ENCODE data around the gene DZANK1.
A peak's percentile ranks its signal among the peaks of the same experiment; 100 is the strongest.

The DZANK1 gene

GRCh38 chr20:18440403-18440802 lies 26.4 kb downstream of the DZANK1 start:
- no peak overlapping the region for H3K27ac ChIP-seq
- TF ChIP-seq, protein P1, sequence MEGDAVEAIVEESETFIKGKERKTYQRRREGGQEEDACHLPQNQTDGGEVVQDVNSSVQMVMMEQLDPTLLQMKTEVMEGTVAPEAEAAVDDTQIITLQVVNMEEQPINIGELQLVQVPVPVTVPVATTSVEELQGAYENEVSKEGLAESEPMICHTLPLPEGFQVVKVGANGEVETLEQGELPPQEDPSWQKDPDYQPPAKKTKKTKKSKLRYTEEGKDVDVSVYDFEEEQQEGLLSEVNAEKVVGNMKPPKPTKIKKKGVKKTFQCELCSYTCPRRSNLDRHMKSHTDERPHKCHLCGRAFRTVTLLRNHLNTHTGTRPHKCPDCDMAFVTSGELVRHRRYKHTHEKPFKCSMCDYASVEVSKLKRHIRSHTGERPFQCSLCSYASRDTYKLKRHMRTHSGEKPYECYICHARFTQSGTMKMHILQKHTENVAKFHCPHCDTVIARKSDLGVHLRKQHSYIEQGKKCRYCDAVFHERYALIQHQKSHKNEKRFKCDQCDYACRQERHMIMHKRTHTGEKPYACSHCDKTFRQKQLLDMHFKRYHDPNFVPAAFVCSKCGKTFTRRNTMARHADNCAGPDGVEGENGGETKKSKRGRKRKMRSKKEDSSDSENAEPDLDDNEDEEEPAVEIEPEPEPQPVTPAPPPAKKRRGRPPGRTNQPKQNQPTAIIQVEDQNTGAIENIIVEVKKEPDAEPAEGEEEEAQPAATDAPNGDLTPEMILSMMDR (IDR thresholded peaks at IDR 0.05): no peak
- no peak for TF ChIP-seq ZFX (IDR thresholded peaks at IDR 0.05; ENCODE audit: borderline replicate concordance)

DNA sequence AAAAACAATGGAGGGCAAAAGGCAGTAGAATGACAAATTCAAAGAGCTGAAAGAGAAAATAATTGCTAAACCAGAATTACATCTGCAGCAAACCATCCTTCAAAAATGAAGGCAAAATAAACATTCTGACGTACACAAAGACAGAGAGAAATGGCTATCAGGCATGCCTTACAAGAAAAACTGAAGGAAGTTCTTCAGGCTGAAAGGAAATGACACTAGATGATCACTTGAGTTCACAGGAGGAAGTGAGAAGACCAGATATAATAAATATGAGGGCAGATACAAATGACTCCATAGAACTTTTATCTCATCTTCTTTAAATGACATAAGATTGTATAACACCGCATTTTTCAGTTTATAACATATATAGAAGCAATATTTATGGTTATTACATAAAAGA lies 30.0 kb downstream of the DZANK1 start:
- no peak for TF ChIP-seq ZFX (IDR thresholded peaks at IDR 0.05; ENCODE audit: borderline replicate concordance)
- TF ChIP-seq, protein P1 (IDR thresholded peaks at IDR 0.05): no peak
- H3K27ac ChIP-seq: no peak overlapping the region

DNA sequence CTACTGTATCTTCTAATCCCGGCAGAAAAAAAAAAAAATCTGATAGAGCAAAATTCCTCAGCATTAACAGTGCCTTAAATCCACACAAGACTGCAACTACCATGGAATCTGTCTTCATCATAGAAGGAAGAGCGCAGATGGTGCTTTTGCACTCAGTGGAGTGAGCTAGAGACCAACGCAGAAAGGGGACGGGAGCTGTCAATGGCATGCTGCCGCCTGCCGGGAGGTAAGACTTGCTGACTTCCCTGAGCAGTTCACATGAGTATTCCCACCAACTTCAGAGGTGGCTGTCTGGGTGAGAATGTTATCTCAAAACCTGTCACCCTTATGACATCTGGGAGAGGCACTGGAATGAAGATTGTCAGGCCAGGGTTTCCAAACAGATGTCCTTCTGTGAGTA lies 35.6 kb downstream of the DZANK1 start:
- no peak for TF ChIP-seq ZFX (IDR thresholded peaks at IDR 0.05; ENCODE audit: borderline replicate concordance)
- TF ChIP-seq, protein P1 (IDR thresholded peaks at IDR 0.05): no peak
- no peak overlapping the region for H3K27ac ChIP-seq

DNA sequence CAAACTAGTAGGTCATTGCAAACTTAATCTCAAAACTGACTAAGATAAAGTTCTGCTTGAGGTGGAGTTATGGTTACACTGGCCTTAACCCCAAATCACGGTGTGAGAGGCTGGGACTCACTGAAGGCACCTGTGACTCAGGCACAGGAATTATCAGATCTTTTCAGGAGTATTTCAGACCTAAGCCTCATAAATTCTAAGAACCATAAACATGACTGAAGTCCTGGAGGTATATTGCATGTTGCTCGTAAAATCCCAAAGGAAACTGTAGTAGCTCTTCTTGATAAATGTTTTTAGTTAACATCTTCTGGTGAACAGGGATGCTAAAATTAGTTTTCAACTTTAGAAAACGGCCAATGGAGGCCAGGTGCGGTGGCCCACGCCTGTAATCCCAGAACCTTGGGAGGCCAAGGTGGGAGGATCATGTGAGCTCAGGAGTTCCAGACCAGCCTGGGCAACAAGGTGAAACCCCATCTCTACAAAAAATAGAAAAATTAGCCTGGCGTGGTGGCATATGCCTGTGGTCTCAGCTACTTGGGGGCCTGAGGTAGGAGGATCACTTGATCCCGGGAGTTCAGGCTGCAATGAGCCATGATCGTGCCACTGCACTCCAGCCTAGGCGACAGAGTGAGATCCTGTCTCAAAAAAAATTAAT lies 36.5 kb downstream of the DZANK1 start:
- no peak for TF ChIP-seq ZFX (IDR thresholded peaks at IDR 0.05; ENCODE audit: borderline replicate concordance)
- TF ChIP-seq, protein P1 (IDR thresholded peaks at IDR 0.05): no peak
- H3K27ac ChIP-seq: no peak overlapping the region

DNA sequence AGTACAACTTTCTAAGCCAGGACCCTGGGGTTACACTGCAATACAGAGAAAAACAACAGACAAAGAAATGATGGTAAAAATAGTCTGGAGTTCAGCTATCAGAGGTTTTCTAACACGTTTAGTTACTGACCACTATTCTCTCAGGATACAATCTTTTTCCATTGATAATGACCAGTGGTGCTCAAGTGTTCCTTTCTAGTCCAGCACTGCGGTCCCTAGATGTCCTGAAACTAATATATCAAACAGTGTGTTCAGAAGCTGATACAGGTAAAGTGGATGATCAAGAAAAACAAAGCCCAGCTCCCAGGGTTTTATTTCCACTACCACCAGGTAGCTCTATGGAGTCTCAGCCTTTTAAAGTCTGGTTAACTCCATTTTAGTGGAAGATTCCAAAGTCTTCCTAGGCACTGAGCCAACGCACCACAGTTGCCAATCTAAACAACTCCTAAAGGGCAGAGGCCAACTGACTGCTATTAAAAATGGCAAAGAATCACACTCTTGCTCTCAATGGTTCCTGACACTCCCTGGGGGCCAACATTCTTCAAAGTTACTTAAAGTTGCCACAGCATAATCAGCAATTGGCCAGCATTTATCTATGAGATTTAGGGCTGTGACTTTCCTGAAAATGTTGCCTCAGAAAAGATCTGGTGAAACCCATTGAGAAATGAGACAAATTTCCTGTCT lies 38.2 kb downstream of the DZANK1 start:
- TF ChIP-seq, protein P1 (IDR thresholded peaks at IDR 0.05): no peak
- TF ChIP-seq ZFX (IDR thresholded peaks at IDR 0.05; ENCODE audit: borderline replicate concordance): no peak
- peak overlapping the region; percentile 41 for H3K27ac ChIP-seq

DNA sequence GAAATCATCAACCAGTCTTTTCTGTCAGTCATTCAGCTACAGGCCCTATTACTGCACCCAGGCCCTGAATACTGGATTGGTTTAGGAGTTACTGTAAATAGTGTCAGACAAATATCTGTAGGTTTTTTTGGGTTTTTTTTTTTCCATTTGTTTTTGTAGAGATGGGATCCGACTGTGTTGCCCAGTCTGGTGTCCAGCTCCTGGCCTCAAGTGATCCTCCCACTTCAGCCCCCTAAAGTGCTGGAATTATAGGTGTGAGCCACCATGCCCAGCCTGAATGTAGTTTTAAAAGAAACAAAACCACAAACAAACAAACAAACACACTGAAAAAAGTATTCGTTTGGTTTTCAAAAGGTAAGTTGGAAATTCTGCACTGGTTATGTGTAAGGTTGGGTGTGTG lies 39.6 kb downstream of the DZANK1 start:
- no peak overlapping the region for H3K27ac ChIP-seq
- no peak for TF ChIP-seq ZFX (IDR thresholded peaks at IDR 0.05; ENCODE audit: borderline replicate concordance)
- TF ChIP-seq, protein P1 (IDR thresholded peaks at IDR 0.05): no peak

DNA sequence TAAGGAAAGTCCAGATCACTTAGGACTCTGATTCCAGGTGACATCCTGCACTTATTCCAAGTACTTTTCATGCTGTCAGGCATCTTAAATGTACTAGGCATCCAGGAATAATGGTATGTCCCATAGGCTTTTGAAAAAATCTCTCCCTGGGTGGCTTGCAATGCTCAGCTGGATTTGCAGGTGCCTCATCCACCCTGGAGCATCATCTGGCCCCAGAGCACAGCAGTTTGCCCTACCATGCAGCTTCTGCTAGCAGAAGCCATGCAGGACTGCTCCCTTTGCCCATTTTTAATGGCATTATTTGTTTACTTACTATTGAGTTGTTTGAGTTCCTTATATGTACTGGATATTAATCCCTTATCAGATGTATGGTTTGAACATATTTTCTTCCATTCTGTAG lies 45.2 kb downstream of the DZANK1 start:
- no peak overlapping the region for H3K27ac ChIP-seq
- TF ChIP-seq ZFX (IDR thresholded peaks at IDR 0.05; ENCODE audit: borderline replicate concordance): no peak
- TF ChIP-seq, protein P1 (IDR thresholded peaks at IDR 0.05): no peak
